ENCODE data around the gene ARHGEF6.
A peak's percentile ranks its signal among the peaks of the same experiment; 100 is the strongest.

Gene ARHGEF6

DNA sequence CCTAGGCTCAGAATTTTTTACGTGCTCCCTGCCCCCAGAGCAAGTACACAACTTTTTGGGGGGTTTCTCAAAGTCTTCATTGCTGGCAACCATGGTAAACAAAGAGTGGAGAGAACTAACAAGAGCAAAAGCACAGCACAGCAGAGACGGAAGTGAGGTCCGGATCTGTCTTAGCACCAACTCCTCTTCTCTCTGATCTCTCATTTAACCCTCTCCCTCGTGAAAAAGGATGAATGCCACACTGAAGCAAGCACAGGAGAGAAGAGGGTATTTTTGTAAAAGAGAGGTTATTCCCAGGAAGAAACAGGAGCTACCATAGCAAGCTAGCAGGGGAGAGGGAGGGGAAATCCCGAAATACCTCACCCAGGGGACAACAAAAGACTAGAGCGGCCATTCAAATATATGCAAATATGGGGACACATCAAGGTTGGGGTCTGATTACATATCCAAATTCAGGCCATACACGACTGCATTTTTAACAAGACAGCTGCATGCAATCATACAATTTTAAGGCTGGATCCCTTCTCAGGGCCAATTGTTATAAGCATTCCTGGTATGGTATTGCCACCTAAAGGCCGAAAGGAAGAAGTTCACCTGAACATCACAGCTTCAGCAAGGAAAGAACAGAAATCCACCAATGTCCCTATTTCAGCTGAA is 86.2 kb downstream of the ARHGEF6 start:
- DNase-seq (ENCODE audit: low spot score in 2 of 2) (peak in 1 of 2 donors; percentile 13), ATAC-seq (replicated peaks; ENCODE audit: extremely low read depth, poor library complexity, severe bottlenecking) (peak; percentile 54)
- peaks cover 29% of the 10 kb centered on the region for H3K4me1 Mint-ChIP-seq
- peaks cover 12% of the 10 kb centered on the region for H3K36me3 Mint-ChIP-seq (ENCODE audit: insufficient read depth)
- H3K4me3 Mint-ChIP-seq, result no peak overlapping the region
- H3K27ac Mint-ChIP-seq (ENCODE audit: low read depth), result peak overlapping the region; percentile 73
- H3K9me3 Mint-ChIP-seq, result no peaks in the 10 kb centered on the region
- H3K27me3 Mint-ChIP-seq, result no peaks in the 10 kb centered on the region

- Mint-ChIP-seq H3K4me3 (no peak overlapping the region), H3K4me1 (peaks cover 33% of the 10 kb centered on the region)
- no peak for ATAC-seq (replicated peaks; ENCODE audit: extremely low read depth, poor library complexity, severe bottlenecking)
Observed at GRCh38 chrX:136692271-136692670, 88.5 kb downstream of the ARHGEF6 start.

GRCh38 chrX:136691028-136691809 is 89.5 kb downstream of the ARHGEF6 start:
- H3K4me1 Mint-ChIP-seq, result peaks cover 29% of the 10 kb centered on the region
- H3K27me3 Mint-ChIP-seq, result no peaks in the 10 kb centered on the region
- H3K36me3 Mint-ChIP-seq (ENCODE audit: insufficient read depth), result peaks cover 10% of the 10 kb centered on the region
- ATAC-seq (replicated peaks; ENCODE audit: extremely low read depth, poor library complexity, severe bottlenecking), result peak; percentile 58
- no peak overlapping the region for H3K27ac Mint-ChIP-seq (ENCODE audit: low read depth)
- DNase-seq (ENCODE audit: low spot score in 2 of 2), result no peak
- H3K4me3 Mint-ChIP-seq, result no peak overlapping the region
- H3K9me3 Mint-ChIP-seq, result no peaks in the 10 kb centered on the region

More at GRCh38 chrX:136692271-136692670, 88.5 kb downstream of the ARHGEF6 start:
- Mint-ChIP-seq H3K27me3 (no peaks in the 10 kb centered on the region), H3K36me3 (ENCODE audit: insufficient read depth) (peaks cover 15% of the 10 kb centered on the region), H3K9me3 (no peaks in the 10 kb centered on the region), H3K27ac (ENCODE audit: low read depth) (no peak overlapping the region)
- no peak for DNase-seq (ENCODE audit: low spot score in 2 of 2)

GRCh38 chrX:136689436-136689835 is 91.3 kb downstream of the ARHGEF6 start:
- DNase-seq (ENCODE audit: low spot score in 2 of 2) (no peak), ATAC-seq (replicated peaks; ENCODE audit: extremely low read depth, poor library complexity, severe bottlenecking) (no peak)
- no peaks in the 10 kb centered on the region for H3K27me3 Mint-ChIP-seq
- H3K9me3 Mint-ChIP-seq, result no peaks in the 10 kb centered on the region
- H3K27ac Mint-ChIP-seq (ENCODE audit: low read depth), result peak overlapping the region; percentile 93
- H3K4me1 Mint-ChIP-seq, result peaks cover 29% of the 10 kb centered on the region
- H3K4me3 Mint-ChIP-seq, result no peak overlapping the region
- peaks cover 5% of the 10 kb centered on the region for H3K36me3 Mint-ChIP-seq (ENCODE audit: insufficient read depth)

DNA sequence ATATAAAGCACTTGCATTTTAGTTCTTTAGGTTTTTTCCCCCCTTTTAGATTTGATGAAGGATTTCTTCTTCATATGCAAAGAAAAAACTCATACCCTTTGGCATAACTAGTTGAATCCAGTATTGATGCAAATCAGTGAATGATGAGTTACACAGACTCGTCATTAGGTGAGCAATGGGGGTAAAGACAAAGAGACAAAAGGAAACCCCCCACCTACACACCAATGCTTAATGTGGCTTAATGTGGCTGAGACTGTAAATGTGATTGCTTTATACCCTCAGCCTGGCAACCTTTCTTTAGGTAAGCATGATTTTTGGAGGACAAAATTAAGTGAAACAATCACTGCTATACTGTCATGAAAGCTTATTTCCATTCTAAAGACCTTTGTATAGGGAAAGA is 93.3 kb downstream of the ARHGEF6 start:
- Mint-ChIP-seq H3K9me3 (no peaks in the 10 kb centered on the region), H3K27me3 (no peaks in the 10 kb centered on the region), H3K27ac (ENCODE audit: low read depth) (peak overlapping the region; percentile 93), H3K4me1 (peaks cover 29% of the 10 kb centered on the region), H3K36me3 (ENCODE audit: insufficient read depth) (peaks cover 5% of the 10 kb centered on the region), H3K4me3 (peak overlapping the region; percentile 30)
- ATAC-seq (replicated peaks; ENCODE audit: extremely low read depth, poor library complexity, severe bottlenecking), result no peak
- no peak for DNase-seq (ENCODE audit: low spot score in 2 of 2)

- Mint-ChIP-seq H3K27me3 (no peaks in the 10 kb centered on the region), H3K4me1 (peaks cover 16% of the 10 kb centered on the region), H3K27ac (ENCODE audit: low read depth) (no peak overlapping the region), H3K4me3 (no peak overlapping the region), H3K36me3 (ENCODE audit: insufficient read depth) (peaks cover 11% of the 10 kb centered on the region), H3K9me3 (no peaks in the 10 kb centered on the region)
- DNase-seq (ENCODE audit: low spot score in 2 of 2) (no peak), ATAC-seq (replicated peaks; ENCODE audit: extremely low read depth, poor library complexity, severe bottlenecking) (no peak)
Observed at GRCh38 chrX:136684120-136684519, 96.6 kb downstream of the ARHGEF6 start.

GRCh38 chrX:136679531-136679930 is 101.2 kb downstream of the ARHGEF6 start:
- ATAC-seq (replicated peaks; ENCODE audit: extremely low read depth, poor library complexity, severe bottlenecking), result no peak
- H3K27me3 Mint-ChIP-seq, result no peaks in the 10 kb centered on the region
- peaks cover 11% of the 10 kb centered on the region for H3K36me3 Mint-ChIP-seq (ENCODE audit: insufficient read depth)
- H3K4me1 Mint-ChIP-seq, result peaks cover 11% of the 10 kb centered on the region
- no peak overlapping the region for H3K27ac Mint-ChIP-seq (ENCODE audit: low read depth)
- H3K4me3 Mint-ChIP-seq, result no peak overlapping the region
- no peak for DNase-seq (ENCODE audit: low spot score in 2 of 2)
- no peaks in the 10 kb centered on the region for H3K9me3 Mint-ChIP-seq

- peaks cover 11% of the 10 kb centered on the region for H3K36me3 Mint-ChIP-seq (ENCODE audit: insufficient read depth)
Observed at GRCh38 chrX:136674270-136674985, 106.3 kb downstream of the ARHGEF6 start.

GRCh38 chrX:136671006-136671610 is 109.6 kb downstream of the ARHGEF6 start:
- no peak for ATAC-seq (replicated peaks; ENCODE audit: extremely low read depth, poor library complexity, severe bottlenecking)
- no peaks in the 10 kb centered on the region for H3K27me3 Mint-ChIP-seq
- H3K27ac Mint-ChIP-seq (ENCODE audit: low read depth), result no peak overlapping the region
- no peaks in the 10 kb centered on the region for H3K9me3 Mint-ChIP-seq
- no peak overlapping the region for H3K4me3 Mint-ChIP-seq
- H3K36me3 Mint-ChIP-seq (ENCODE audit: insufficient read depth), result peaks cover 24% of the 10 kb centered on the region
- DNase-seq (ENCODE audit: low spot score in 2 of 2), result no peak
- H3K4me1 Mint-ChIP-seq, result peaks cover 49% of the 10 kb centered on the region

More at GRCh38 chrX:136674270-136674985, 106.3 kb downstream of the ARHGEF6 start:
- DNase-seq (ENCODE audit: low spot score in 2 of 2) (no peak), ATAC-seq (replicated peaks; ENCODE audit: extremely low read depth, poor library complexity, severe bottlenecking) (peak; percentile 73)
- peaks cover 38% of the 10 kb centered on the region for H3K4me1 Mint-ChIP-seq
- H3K9me3 Mint-ChIP-seq, result no peaks in the 10 kb centered on the region
- H3K4me3 Mint-ChIP-seq, result peak overlapping the region; percentile 34
- peak overlapping the region; percentile 92 for H3K27ac Mint-ChIP-seq (ENCODE audit: low read depth)
- H3K27me3 Mint-ChIP-seq, result no peaks in the 10 kb centered on the region

DNA sequence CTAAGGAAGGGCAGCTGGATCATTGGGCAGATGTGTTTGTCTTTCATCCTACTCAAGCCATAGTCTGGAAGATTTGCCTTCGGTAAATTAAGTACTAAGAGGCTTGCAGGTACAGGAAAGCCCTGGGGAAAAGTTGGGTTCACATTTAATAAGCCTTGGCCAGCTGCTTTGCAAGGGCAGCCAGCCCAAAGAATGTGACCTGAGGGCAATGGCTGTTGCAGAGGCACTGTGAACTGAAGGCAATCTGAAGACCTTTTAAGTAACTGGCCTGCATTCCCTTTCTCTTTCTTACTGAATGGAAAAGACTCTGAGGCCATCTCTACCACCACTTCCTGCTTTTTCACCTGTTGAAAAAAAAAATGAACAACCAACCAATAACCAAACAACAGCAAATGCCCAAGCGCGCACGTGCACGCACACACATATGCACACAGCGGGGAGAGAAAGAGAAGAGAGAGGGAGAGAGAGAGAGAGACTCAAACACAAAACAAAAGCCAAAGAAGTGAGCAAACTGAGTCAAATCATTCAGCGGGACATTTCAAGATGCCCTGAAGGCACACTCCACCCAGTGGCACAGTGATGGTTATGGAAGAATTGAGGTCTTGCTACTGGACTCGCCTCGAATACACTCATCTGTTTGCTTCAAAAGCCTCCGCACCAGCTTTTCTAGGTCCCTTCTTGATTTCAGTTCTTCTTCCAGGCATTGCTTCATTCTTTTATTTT is 113.1 kb downstream of the ARHGEF6 start:
- H3K9me3 Mint-ChIP-seq, result no peaks in the 10 kb centered on the region
- peaks cover 22% of the 10 kb centered on the region for H3K36me3 Mint-ChIP-seq (ENCODE audit: insufficient read depth)
- no peak overlapping the region for H3K4me3 Mint-ChIP-seq
- H3K27me3 Mint-ChIP-seq, result no peaks in the 10 kb centered on the region
- DNase-seq (ENCODE audit: low spot score in 2 of 2), result no peak
- peak overlapping the region; percentile 66 for H3K27ac Mint-ChIP-seq (ENCODE audit: low read depth)
- H3K4me1 Mint-ChIP-seq, result peaks cover 30% of the 10 kb centered on the region
- no peak for ATAC-seq (replicated peaks; ENCODE audit: extremely low read depth, poor library complexity, severe bottlenecking)

GRCh38 chrX:136666088-136666487 is 114.6 kb downstream of the ARHGEF6 start:
- DNase-seq (ENCODE audit: low spot score in 2 of 2), result no peak
- ATAC-seq (replicated peaks; ENCODE audit: extremely low read depth, poor library complexity, severe bottlenecking), result no peak
- Mint-ChIP-seq H3K4me1 (peaks cover 24% of the 10 kb centered on the region), H3K4me3 (no peak overlapping the region), H3K36me3 (ENCODE audit: insufficient read depth) (peaks cover 17% of the 10 kb centered on the region), H3K27ac (ENCODE audit: low read depth) (no peak overlapping the region), H3K27me3 (no peaks in the 10 kb centered on the region), H3K9me3 (no peaks in the 10 kb centered on the region)

All from central memory CD8-positive, alpha-beta T cell (primary cell).